Measurements from ENCODE around the gene UPF2.
"Not testable (repeated sequence)": the region's sequence is repeated elsewhere in the genome, so short reads cannot be mapped to it uniquely, and the experiment has no call there.

Gene UPF2

GRCh38 chr10:12010353-12010752 is 32.3 kb downstream of the UPF2 start:
- ATAC-seq (ENCODE audit: insufficient read depth, low read depth), result no peak
- H3K4me2 ChIP-seq (ENCODE audit: insufficient read depth, low read length), result no peak overlapping the region
- peaks cover 9% of the 10 kb centered on the region for H3K9me3 ChIP-seq (ENCODE audit: insufficient read depth, low read length, severe bottlenecking)
- H3K4me3 ChIP-seq (ENCODE audit: low read depth in 1 of 2, low read length in 2 of 2), result no peak overlapping the region
- H3K79me2 ChIP-seq (ENCODE audit: insufficient read depth, low read length), result peaks cover 7% of the 10 kb centered on the region; the same call in 1 of the 2 replicates
- DNase-seq, result no peak
- no peak for TF ChIP-seq CTCF (IDR thresholded peaks at IDR 0.05; ENCODE audit: borderline replicate concordance, extremely low read depth, low read length, poor library complexity, severe bottlenecking)
- H3K27me3 ChIP-seq (ENCODE audit: insufficient read depth, low read length, poor library complexity), result no peaks in the 10 kb centered on the region
- H2AFZ ChIP-seq (ENCODE audit: low read depth, low read length), result no peak overlapping the region
- peaks cover 65% of the 10 kb centered on the region for H3K36me3 ChIP-seq (ENCODE audit: insufficient read depth, low read length)
- no peak overlapping the region for H3K27ac ChIP-seq (ENCODE audit: low read length)
- H4K20me1 ChIP-seq (ENCODE audit: insufficient read depth, low read length), result no peaks in the 10 kb centered on the region
- no peak overlapping the region for H3K9ac ChIP-seq (ENCODE audit: low read depth, low read length)
- H3K4me1 ChIP-seq (ENCODE audit: insufficient read depth, low read length), result no peaks in the 10 kb centered on the region

- not testable (repeated sequence) for H3K79me2 ChIP-seq (ENCODE audit: insufficient read depth, low read length); H3K9me3 ChIP-seq (ENCODE audit: insufficient read depth, low read length, severe bottlenecking); H3K4me3 ChIP-seq (ENCODE audit: low read depth in 1 of 2, low read length in 2 of 2); H3K4me2 ChIP-seq (ENCODE audit: insufficient read depth, low read length); H2AFZ ChIP-seq (ENCODE audit: low read depth, low read length); H4K20me1 ChIP-seq (ENCODE audit: insufficient read depth, low read length); H3K27me3 ChIP-seq (ENCODE audit: insufficient read depth, low read length, poor library complexity); H3K9ac ChIP-seq (ENCODE audit: low read depth, low read length); H3K4me1 ChIP-seq (ENCODE audit: insufficient read depth, low read length); ATAC-seq (ENCODE audit: insufficient read depth, low read depth); DNase-seq; H3K27ac ChIP-seq (ENCODE audit: low read length)
- peaks cover 71% of the 10 kb centered on the region for H3K36me3 ChIP-seq (ENCODE audit: insufficient read depth, low read length)
Measured at GRCh38 chr10:12008842-12009241, 33.8 kb downstream of the UPF2 start.

GRCh38 chr10:12006671-12007070 is 35.9 kb downstream of the UPF2 start:
- Histone ChIP-seq H3K36me3 (ENCODE audit: insufficient read depth, low read length) (peaks cover 72% of the 10 kb centered on the region), H3K4me1 (ENCODE audit: insufficient read depth, low read length) (no peaks in the 10 kb centered on the region), H3K9ac (ENCODE audit: low read depth, low read length) (no peak overlapping the region), H2AFZ (ENCODE audit: low read depth, low read length) (no peak overlapping the region), H3K79me2 (ENCODE audit: insufficient read depth, low read length) (no peaks in the 10 kb centered on the region; the same call in 1 of the 2 replicates), H3K4me3 (ENCODE audit: low read depth in 1 of 2, low read length in 2 of 2) (no peak overlapping the region), H3K27ac (ENCODE audit: low read length) (no peak overlapping the region), H3K27me3 (ENCODE audit: insufficient read depth, low read length, poor library complexity) (no peaks in the 10 kb centered on the region), H4K20me1 (ENCODE audit: insufficient read depth, low read length) (no peaks in the 10 kb centered on the region), H3K9me3 (ENCODE audit: insufficient read depth, low read length, severe bottlenecking) (peaks cover 9% of the 10 kb centered on the region), H3K4me2 (ENCODE audit: insufficient read depth, low read length) (no peak overlapping the region)
- DNase-seq (no peak), ATAC-seq (ENCODE audit: insufficient read depth, low read depth) (no peak)
- no peak for TF ChIP-seq CTCF (IDR thresholded peaks at IDR 0.05; ENCODE audit: borderline replicate concordance, extremely low read depth, low read length, poor library complexity, severe bottlenecking)
- no peak for TF ChIP-seq EZH2 (IDR thresholded peaks at IDR 0.05; ENCODE audit: borderline replicate concordance, low read depth, low read length, severe bottlenecking)

GRCh38 chr10:11993834-11994468 is 48.7 kb downstream of the UPF2 start:
- no peak overlapping the region for H3K9ac ChIP-seq (ENCODE audit: low read depth, low read length)
- no peak for DNase-seq
- H2AFZ ChIP-seq (ENCODE audit: low read depth, low read length), result no peak overlapping the region
- H3K79me2 ChIP-seq (ENCODE audit: insufficient read depth, low read length), result no peaks in the 10 kb centered on the region
- no peak for ATAC-seq (ENCODE audit: insufficient read depth, low read depth)
- no peaks in the 10 kb centered on the region for H3K27me3 ChIP-seq (ENCODE audit: insufficient read depth, low read length, poor library complexity)
- H3K4me1 ChIP-seq (ENCODE audit: insufficient read depth, low read length), result no peaks in the 10 kb centered on the region
- peaks cover 55% of the 10 kb centered on the region for H3K36me3 ChIP-seq (ENCODE audit: insufficient read depth, low read length)
- H3K27ac ChIP-seq (ENCODE audit: low read length), result no peak overlapping the region
- no peak for TF ChIP-seq EZH2 (IDR thresholded peaks at IDR 0.05; ENCODE audit: borderline replicate concordance, low read depth, low read length, severe bottlenecking)
- no peak for TF ChIP-seq CTCF (IDR thresholded peaks at IDR 0.05; ENCODE audit: borderline replicate concordance, extremely low read depth, low read length, poor library complexity, severe bottlenecking)
- no peak overlapping the region for H3K4me2 ChIP-seq (ENCODE audit: insufficient read depth, low read length)
- peaks cover 3% of the 10 kb centered on the region; the same call in 1 of the 2 replicates for H4K20me1 ChIP-seq (ENCODE audit: insufficient read depth, low read length)
- H3K4me3 ChIP-seq (ENCODE audit: low read depth in 1 of 2, low read length in 2 of 2), result no peak overlapping the region
- H3K9me3 ChIP-seq (ENCODE audit: insufficient read depth, low read length, severe bottlenecking), result no peaks in the 10 kb centered on the region

Measured in DND-41 (cell line).